WI38 (cell line): ENCODE results near the gene TFEB.

Experiments used
- H3K4me3 ChIP-seq: 2 replicates; pipeline ENCODE4 v1.5.1; 2011; ENCODE audit warnings: low read depth, mild to moderate bottlenecking, control low read depth, low read length
- TF ChIP-seq, protein P1 (sequence below): IDR thresholded peaks from 2 replicates; pipeline ENCODE4 v1.5.1; 2012; ENCODE audit warnings: low read depth, mild to moderate bottlenecking, control low read depth, low read length

Gene TFEB

GRCh38 chr6:41719436-41720261 is 15.8 kb downstream of the TFEB start:
- no peak overlapping the region for H3K4me3 ChIP-seq
- TF ChIP-seq, protein P1, sequence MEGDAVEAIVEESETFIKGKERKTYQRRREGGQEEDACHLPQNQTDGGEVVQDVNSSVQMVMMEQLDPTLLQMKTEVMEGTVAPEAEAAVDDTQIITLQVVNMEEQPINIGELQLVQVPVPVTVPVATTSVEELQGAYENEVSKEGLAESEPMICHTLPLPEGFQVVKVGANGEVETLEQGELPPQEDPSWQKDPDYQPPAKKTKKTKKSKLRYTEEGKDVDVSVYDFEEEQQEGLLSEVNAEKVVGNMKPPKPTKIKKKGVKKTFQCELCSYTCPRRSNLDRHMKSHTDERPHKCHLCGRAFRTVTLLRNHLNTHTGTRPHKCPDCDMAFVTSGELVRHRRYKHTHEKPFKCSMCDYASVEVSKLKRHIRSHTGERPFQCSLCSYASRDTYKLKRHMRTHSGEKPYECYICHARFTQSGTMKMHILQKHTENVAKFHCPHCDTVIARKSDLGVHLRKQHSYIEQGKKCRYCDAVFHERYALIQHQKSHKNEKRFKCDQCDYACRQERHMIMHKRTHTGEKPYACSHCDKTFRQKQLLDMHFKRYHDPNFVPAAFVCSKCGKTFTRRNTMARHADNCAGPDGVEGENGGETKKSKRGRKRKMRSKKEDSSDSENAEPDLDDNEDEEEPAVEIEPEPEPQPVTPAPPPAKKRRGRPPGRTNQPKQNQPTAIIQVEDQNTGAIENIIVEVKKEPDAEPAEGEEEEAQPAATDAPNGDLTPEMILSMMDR, result no peak

GRCh38 chr6:41718828-41719227 is 16.6 kb downstream of the TFEB start:
- H3K4me3 ChIP-seq, result no peak overlapping the region
- TF ChIP-seq, protein P1, result no peak

DNA sequence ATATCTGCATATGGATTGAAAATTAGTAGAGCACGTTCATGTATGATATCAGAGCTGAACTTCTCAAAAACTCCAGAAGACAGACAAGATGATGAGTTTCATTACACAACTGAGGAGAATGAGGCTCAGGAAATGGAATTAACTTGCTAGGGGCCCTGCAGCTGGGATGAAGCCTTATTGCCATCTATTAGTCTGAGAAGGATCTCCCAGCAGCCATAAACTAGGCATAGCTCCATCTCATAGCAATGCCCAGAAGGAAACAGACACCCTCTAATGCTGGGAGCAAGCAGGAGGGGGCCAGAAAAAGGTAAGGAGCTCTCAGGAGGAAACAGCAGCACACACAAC is 18.0 kb downstream of the TFEB start:
- TF ChIP-seq, protein P1, result no peak

DNA sequence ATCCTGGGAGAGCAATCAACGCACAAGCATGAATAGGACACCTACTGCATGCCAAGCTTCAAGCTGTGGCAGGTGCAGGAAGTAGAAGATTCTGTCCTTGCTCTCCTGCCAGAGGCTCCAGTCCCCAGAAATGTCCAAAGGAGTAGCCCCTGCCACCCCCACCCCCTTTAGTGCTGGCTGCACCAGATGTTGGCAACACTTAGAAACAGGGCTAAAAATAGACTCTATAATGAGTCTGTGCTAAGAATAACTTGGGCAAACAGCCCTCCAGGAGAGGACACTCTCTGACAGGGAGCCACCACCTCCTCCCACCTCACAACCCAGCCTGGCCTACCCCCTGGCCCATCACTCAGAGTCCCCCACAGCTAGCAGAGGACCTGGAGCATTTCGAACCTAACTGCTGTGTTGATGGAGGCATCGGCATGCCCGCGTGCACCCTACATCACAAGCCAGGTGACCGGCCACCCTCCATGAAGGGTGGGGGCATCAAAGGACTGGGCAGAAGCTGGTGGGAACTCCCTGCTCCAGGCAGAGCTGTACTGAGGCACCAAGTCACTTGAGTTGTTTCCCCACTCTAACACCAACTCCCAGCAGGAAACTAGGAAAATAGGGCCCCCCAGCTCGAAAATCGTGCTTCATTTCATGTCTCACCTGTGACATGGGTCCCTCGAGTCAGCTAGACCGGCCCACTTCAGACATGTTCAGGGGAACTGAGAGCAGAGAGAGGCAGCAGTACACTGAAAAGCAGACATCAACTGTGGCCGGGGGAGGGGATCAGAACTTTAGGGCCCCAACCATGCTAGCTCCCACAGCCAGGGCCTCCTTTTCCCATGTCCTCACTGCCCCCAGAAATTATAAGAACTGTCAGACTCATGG is 18.7 kb downstream of the TFEB start:
- TF ChIP-seq, protein P1, result no peak
- no peak overlapping the region for H3K4me3 ChIP-seq

More for the DNA sequence above, 18.0 kb downstream of the TFEB start:
- no peak overlapping the region for H3K4me3 ChIP-seq

GRCh38 chr6:41715795-41716515 is 19.5 kb downstream of the TFEB start:
- TF ChIP-seq, protein P1, result no peak
- no peak overlapping the region for H3K4me3 ChIP-seq

DNA sequence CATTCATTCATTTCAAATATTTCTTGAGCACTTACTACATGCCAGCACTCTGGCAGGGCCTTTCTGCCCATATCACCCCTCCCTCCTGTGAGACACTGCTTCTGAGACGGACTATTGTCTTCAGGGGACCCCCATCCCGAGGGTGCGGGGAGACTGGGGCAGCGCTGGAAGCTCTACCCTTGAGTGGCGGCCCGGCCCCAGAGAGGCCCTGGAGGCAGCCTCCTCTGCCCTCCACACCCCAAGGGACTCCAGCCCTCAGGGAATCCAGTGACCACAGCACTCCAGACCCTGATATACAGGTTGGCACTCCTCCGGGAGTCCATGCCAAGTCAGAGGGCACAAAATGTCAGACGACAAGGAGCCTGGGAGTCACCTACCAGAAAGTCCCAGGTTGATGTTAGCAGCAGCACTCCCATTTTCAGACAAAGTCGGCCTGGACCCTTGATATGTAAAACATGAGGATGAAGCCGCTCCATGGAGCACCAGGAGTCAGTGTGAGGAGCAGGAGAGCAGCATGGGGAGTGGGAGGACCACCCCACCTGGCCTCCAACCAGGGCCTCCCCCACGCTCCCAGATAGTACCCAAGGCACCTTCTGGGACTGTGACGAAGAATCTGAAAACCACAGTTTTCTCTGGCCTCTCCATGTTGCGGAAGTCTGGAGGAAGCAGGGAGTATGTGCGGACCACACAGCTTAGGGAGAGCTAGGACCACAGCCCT is 20.7 kb downstream of the TFEB start:
- H3K4me3 ChIP-seq, result no peak overlapping the region

More for the DNA sequence above, 20.7 kb downstream of the TFEB start:
- TF ChIP-seq, protein P1, result no peak
